Measurements from ENCODE around the gene ASCC1. TPM values are rescaled to one million over a fixed set of nuclear protein-coding genes. Genes with fewer than 3 reads are reported as not detected.

The ASCC1 gene
- total and polyA plus RNA-seq, 2 of the 13 experiments (the other 11 are each of a cell fraction or from before 2014, with no cell fraction given), result 21.6 to 30.1 TPM

- peak; percentile 42; the same call in 1 of the 2 replicates for TF ChIP-seq HMGXB3 (CRISPR knock-in tag; IDR thresholded peaks at IDR 0.05; ENCODE audit: borderline replicate concordance)
- TF ChIP-seq MTF1 (CRISPR knock-in tag; IDR thresholded peaks at IDR 0.05), result no peak
- peak; percentile 39; the same call in 1 of the 2 replicates for TF ChIP-seq TP53 (CRISPR knock-in tag; conservative IDR thresholded peaks at IDR 0.05)
- no peak for TF ChIP-seq FLYWCH1 (CRISPR knock-in tag; IDR thresholded peaks at IDR 0.05)
- no peak for TF ChIP-seq NFE2 (CRISPR knock-in tag; IDR thresholded peaks at IDR 0.05)
- TF ChIP-seq ZFP36 (IDR thresholded peaks at IDR 0.05; ENCODE audit: borderline replicate concordance, low read depth, low read length, partially characterized antibody), result no peak
- no peak for TF ChIP-seq KLF11 (CRISPR knock-in tag; IDR thresholded peaks at IDR 0.05)
- TF ChIP-seq PCBP1 (IDR thresholded peaks at IDR 0.05; ENCODE audit: borderline replicate concordance, low read depth, low read length), result no peak
- TF ChIP-seq MLLT10 (CRISPR knock-in tag; IDR thresholded peaks at IDR 0.05), result no peak
- no peak for TF ChIP-seq ZNF251 (CRISPR knock-in tag; IDR thresholded peaks at IDR 0.05)
- no peak for TF ChIP-seq ZMAT3 (CRISPR knock-in tag; conservative IDR thresholded peaks at IDR 0.05)
- no peak for TF ChIP-seq ZNF205 (CRISPR knock-in tag; IDR thresholded peaks at IDR 0.05)
- TF ChIP-seq HHEX (CRISPR knock-in tag; IDR thresholded peaks at IDR 0.05), result no peak
- no peak for TF ChIP-seq GABPA (IDR thresholded peaks at IDR 0.05; ENCODE audit: low read depth, low read length)
- no peak for TF ChIP-seq GABPA (CRISPR knock-in tag; IDR thresholded peaks at IDR 0.05; ENCODE audit: low read depth)
- no peak for TF ChIP-seq SMARCC2 (IDR thresholded peaks at IDR 0.05)
- TF ChIP-seq ZSCAN22 (CRISPR knock-in tag; IDR thresholded peaks at IDR 0.05), result no peak
- TF ChIP-seq USF2 (IDR thresholded peaks at IDR 0.05; ENCODE audit: low read depth, low read length), result no peak
- TF ChIP-seq USF2 (CRISPR knock-in tag; IDR thresholded peaks at IDR 0.05; ENCODE audit: borderline replicate concordance), result no peak
- no peak for TF ChIP-seq SALL2 (CRISPR knock-in tag; IDR thresholded peaks at IDR 0.05)
- no peak for TF ChIP-seq HNF1A (IDR thresholded peaks at IDR 0.05; ENCODE audit: low read depth)
- peak; percentile 31; the same call in 1 of the 2 replicates for TF ChIP-seq HNF1A (CRISPR knock-in tag; IDR thresholded peaks at IDR 0.05; ENCODE audit: borderline replicate concordance)
Measured at GRCh38 chr10:72248468-72249151, 32.5 kb upstream of the ASCC1 start (continued).

All from HepG2 (cell line).